HG03378 (cell line): ENCODE results near the gene MOV10.
"Not testable (repeated sequence)": the region's sequence is repeated elsewhere in the genome, so short reads cannot be mapped to it uniquely, and the experiment has no call there.

ENCODE experiments used
- ATAC-seq: cut with Tn5 transposase; IDR thresholded peaks from one replicate; pipeline ENCODE4 v1.9.1; 2021; ENCODE audit warnings: mild to moderate bottlenecking, moderate library complexity; ENCODE audit not compliant: unreplicated experiment

Gene MOV10

DNA sequence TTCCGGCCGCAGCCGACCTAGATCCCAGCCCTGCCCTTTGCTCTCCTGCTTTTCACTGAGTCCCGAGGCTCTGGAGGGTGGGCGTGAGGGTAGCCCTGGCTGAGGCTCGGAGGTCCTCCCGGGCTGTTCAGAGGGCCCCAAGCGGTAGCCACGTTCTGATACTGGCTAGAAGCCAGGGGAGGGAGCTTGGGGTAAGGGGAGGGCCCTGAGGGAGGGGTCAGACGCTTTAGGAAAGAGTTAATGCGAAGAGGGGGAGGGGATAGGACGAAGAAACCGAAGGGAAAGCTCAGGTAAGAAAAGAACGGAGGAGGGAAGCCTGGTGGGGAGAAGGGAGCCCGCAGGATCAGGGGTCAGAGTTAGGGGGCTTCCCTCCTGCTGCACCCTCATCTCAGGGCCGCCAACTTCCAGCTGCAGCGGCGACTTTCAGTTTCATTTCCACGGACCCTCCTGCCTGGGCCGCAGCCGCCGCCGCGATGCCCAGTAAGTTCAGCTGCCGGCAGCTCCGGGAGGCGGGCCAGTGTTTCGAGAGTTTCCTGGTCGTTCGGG is at the start of gene MOV10:
Gene MOV10 (plus strand): TSS at position 220 of the 546 bp plus-strand sequence. CDS start 254 bp downstream, at position 474.
- peak; percentile 43 for ATAC-seq

DNA sequence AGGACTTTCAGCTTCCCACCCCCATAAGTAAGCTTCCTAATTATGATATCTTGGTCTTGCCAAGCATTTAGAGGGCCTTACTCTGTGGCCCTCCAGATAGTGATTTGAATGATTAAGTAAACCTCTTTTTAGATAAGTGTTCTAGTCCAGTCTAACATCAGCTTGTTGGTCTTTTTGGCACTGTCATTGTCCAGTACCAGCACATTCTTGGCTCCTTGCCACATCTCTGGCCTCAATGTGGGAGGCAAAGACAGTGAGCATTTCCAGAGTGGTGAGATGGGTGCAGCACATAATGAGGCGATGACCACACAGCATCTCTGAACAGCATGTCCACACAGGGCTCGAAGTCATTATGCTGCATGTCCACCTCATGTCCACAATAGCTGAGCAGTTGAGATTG is 48.8 kb upstream of the MOV10 start:
- no peak for ATAC-seq

GRCh38 chr1:112626193-112626592 is 48.3 kb upstream of the MOV10 start:
- no peak for ATAC-seq

GRCh38 chr1:112626887-112627286 is 47.6 kb upstream of the MOV10 start:
- no peak for ATAC-seq

GRCh38 chr1:112628516-112628915 is 45.9 kb upstream of the MOV10 start:
- no peak for ATAC-seq

GRCh38 chr1:112629256-112629655 is 45.2 kb upstream of the MOV10 start:
- no peak for ATAC-seq

DNA sequence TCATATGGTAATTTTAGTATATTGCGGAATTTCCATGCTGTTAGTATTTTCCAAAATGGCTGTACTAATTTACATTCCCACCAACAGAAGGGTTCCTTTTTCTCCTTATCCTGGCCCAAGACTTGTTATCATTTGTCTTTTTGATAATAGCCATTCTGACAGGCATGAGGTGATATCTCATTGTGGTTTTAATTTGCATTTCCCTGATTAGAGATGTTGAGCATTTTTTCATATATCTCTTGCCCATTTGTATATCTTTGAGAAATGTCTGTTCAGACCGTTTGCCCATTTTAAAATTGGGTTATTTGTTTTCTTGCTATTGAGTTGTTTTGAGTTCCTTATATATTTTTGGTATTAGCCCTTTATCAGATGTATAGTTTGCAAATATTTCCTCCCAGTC is 40.8 kb upstream of the MOV10 start:
- no peak for ATAC-seq

- ATAC-seq, result no peak
Observed at GRCh38 chr1:112634367-112634766, 40.1 kb upstream of the MOV10 start.

DNA sequence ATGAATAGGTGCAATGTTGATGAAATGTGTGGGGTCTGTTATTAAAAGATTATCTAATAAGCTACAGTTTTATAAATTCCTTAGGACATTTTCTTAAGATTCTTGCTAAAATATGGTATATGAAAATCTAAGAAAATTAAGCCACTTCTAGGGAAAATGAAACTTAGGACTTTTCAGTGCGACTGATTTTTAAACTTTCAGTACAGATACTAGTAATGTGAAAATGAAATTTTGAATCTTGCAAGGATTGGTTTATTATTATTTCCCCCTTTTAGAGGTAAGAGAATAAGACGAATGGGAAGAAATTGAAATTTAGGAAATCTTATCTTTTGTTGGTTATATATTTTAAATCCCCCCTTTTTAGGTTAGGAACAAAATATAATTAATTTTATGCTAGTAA is 38.4 kb upstream of the MOV10 start:
- ATAC-seq, result no peak

GRCh38 chr1:112636597-112637253 is 37.7 kb upstream of the MOV10 start:
- ATAC-seq, result peak; percentile 46

GRCh38 chr1:112637254-112638109 is 37.0 kb upstream of the MOV10 start:
- ATAC-seq, result no peak

DNA sequence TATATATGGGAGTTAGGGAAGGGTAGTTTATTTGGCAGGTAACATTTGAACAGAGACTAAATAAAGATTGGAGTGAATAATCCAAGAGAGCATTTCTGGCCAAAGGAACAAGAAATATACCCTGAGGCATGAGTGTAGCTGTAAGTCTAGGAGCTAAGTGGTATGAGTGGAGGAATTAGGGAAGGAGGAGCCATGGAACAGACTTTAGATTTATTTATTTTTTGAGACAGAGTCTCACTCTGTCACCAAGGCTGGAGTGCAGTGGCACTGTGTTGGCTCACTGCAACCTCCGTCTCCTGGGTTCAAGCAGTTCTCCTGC is 36.4 kb upstream of the MOV10 start:
- ATAC-seq, result no peak

GRCh38 chr1:112640437-112640836 is 34.0 kb upstream of the MOV10 start:
- ATAC-seq, result not testable (repeated sequence)

- no peak for ATAC-seq
Observed at GRCh38 chr1:112643080-112643479, 31.4 kb upstream of the MOV10 start.

DNA sequence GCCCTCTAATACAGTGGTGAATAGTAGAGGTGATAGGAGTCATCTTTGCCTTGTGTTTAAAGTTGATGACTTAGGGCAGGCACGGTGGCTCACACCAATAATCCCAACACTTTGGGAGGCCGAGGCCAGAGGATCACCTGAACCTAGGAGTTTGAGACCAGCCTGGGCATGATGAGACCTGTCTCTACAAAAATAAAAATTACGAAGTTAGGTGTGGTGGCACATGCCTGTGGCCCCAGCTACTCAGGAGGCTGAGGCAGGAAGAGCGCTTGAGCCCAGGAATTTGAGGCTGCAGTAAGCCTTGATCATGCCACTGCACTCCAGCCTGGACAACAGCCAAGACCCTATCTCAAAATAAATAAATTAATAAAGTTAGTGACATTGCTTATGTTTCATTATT is 28.2 kb upstream of the MOV10 start:
- no peak for ATAC-seq

DNA sequence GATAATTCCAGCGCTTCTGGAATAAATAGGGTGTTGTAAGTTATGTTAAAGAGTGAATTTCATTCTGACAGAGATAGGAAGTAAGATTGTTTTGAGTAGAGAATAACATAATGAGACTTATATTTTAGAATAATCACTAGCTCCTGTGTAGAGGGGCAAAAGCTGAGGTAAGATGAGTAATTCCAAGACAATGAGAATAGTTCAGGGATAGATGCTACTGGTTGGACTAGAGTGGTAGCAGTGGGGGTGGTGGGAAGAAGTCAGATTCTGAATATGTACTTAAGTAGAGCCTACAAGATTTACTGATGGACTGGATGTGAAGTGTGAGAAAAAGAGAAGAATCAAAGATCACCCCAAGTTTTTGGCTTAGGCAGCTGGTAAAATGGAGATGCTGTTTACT is 23.3 kb upstream of the MOV10 start:
- no peak for ATAC-seq

GRCh38 chr1:112665857-112666256 is 8.6 kb upstream of the MOV10 start:
- ATAC-seq, result no peak

GRCh38 chr1:112666946-112667345 is 7.5 kb upstream of the MOV10 start:
- no peak for ATAC-seq

DNA sequence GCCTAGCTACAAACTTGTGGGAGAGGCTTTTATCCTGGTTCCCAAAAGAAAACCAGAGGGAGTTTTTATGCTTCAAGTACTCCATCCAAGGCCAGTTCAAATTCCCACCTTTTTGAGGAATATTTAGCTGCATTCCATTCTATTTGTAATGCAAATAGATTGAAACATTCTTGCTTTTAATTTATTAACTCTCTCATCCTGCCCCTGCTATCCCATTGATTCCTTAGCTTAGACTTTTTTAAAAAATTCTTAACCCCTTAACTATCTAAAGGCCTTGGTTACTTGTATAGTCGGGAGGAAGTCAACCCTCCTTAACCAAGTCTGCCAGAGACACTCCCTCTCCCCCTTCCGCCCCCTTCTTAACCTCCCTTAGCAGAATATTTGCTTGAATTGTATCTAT is 2.5 kb upstream of the MOV10 start:
- ATAC-seq, result no peak

GRCh38 chr1:112672842-112673241 is 1.6 kb upstream of the MOV10 start:
- no peak for ATAC-seq

- peak; percentile 5 for ATAC-seq
Observed at GRCh38 chr1:112673592-112674439, 643 bp upstream of the MOV10 start.
